ENCODE measurements around the gene ADAMTSL1. TPM values are rescaled to one million over a fixed set of nuclear protein-coding genes. Genes with fewer than 3 reads are reported as not detected.

Gene ADAMTSL1
- total RNA-seq, 1 experiment from 2014 or later, result 1.2 TPM

DNA sequence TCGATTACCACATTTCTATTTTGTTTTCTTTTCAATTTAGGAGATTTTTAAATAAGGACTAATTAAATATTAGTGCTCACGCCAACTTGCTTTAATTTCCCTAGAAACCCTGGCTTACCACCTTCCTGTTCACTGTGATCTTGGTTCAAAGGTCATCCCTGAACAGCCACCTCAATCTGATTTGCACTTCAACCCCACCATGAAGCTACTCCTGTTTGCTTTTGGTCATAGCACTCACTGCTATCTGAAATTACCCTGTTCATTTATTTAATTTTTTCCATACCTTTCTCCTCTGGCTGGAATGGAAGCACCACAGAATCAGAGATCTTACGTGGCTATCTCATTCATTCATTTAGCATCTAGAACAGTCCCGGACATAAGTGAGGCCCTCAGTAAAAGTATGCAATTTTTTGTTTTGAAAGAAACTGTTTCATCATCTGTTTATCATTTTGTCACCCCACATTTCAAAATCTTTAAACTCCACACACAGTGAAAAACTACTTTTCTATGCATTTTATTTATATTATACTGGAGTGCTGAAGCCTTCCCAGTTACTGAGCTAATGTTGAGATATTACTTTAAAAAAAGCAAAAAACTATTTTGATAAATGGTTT is 17.2 kb upstream of the ADAMTSL1 start:
- Mint-ChIP-seq H3K27me3 (ENCODE audit: low read depth) (no peaks in the 10 kb centered on the region), H3K27ac (no peak overlapping the region)
- no CpG with 5 or more reads among the region's 4 CpGs for WGBS (ENCODE audit: extremely low coverage, insufficient read length, low lambda C conversion rate)

More for the DNA sequence above, 17.2 kb upstream of the ADAMTSL1 start:
- Histone ChIP-seq H2BK12ac (ENCODE audit: insufficient read length, low read depth, low read length) (no peak overlapping the region), H3K27ac (ENCODE audit: insufficient read length, low read depth, low read length) (no peak overlapping the region), H4K20me1 (ENCODE audit: control insufficient read depth, insufficient read depth, insufficient read length) (no peaks in the 10 kb centered on the region), H4K91ac (ENCODE audit: insufficient read length, low read depth, low read length) (no peak overlapping the region), H4K8ac (replicated peaks; ENCODE audit: insufficient read length, low read depth, low read length) (no peak overlapping the region), H3K9ac (ENCODE audit: extremely low read depth, insufficient read length, low read length) (no peak overlapping the region), H2BK15ac (ENCODE audit: low read depth, low read length) (no peak overlapping the region), H4K5ac (ENCODE audit: insufficient read length, low read depth, low read length) (no peak overlapping the region), H3K4ac (ENCODE audit: low read depth, low read length) (no peak overlapping the region), H3T11ph (ENCODE audit: low read length) (no peak overlapping the region), H2AFZ (ENCODE audit: low read length) (no peak overlapping the region), H3K4me1 (ENCODE audit: insufficient read depth, low read length) (no peaks in the 10 kb centered on the region), H2BK20ac (ENCODE audit: low read depth, low read length, poor library complexity, severe bottlenecking) (no peak overlapping the region), H2BK120ac (ENCODE audit: low read depth, low read length, poor library complexity, severe bottlenecking) (no peak overlapping the region), H3K23me2 (ENCODE audit: insufficient read length, low read depth, low read length, poor library complexity, severe bottlenecking) (no peaks in the 10 kb centered on the region), H3K4me2 (ENCODE audit: insufficient read depth, insufficient read length, low read length) (no peak overlapping the region), H2AK5ac (ENCODE audit: insufficient read length, low read length) (no peak overlapping the region), H3K14ac (ENCODE audit: insufficient read depth, low read length) (no peak overlapping the region), H3K23ac (ENCODE audit: insufficient read length, low read depth, low read length) (no peak overlapping the region), H3K18ac (ENCODE audit: insufficient read length, low read depth, low read length) (no peak overlapping the region), H3K56ac (ENCODE audit: insufficient read length, low read depth, low read length) (no peak overlapping the region), H3K9me3 (ENCODE audit: control insufficient read depth, low read depth, low read length) (no peaks in the 10 kb centered on the region), H3K27me3 (ENCODE audit: insufficient read depth, low read length) (no peaks in the 10 kb centered on the region), H3K79me2 (ENCODE audit: insufficient read depth, low read length) (no peaks in the 10 kb centered on the region), H2BK5ac (ENCODE audit: insufficient read length, low read length) (no peak overlapping the region), H3K79me1 (ENCODE audit: insufficient read depth, low read depth, low read length, poor library complexity, severe bottlenecking) (no peaks in the 10 kb centered on the region)
- Mint-ChIP-seq H3K9me3 (no peaks in the 10 kb centered on the region), H3K36me3 (ENCODE audit: insufficient read depth in 1 of 3, low read depth in 3 of 3) (no peaks in the 10 kb centered on the region), H3K4me1 (no peaks in the 10 kb centered on the region), H3K4me3 (no peak overlapping the region)
- no peak for DNase-seq
- TF ChIP-seq, protein P1, sequence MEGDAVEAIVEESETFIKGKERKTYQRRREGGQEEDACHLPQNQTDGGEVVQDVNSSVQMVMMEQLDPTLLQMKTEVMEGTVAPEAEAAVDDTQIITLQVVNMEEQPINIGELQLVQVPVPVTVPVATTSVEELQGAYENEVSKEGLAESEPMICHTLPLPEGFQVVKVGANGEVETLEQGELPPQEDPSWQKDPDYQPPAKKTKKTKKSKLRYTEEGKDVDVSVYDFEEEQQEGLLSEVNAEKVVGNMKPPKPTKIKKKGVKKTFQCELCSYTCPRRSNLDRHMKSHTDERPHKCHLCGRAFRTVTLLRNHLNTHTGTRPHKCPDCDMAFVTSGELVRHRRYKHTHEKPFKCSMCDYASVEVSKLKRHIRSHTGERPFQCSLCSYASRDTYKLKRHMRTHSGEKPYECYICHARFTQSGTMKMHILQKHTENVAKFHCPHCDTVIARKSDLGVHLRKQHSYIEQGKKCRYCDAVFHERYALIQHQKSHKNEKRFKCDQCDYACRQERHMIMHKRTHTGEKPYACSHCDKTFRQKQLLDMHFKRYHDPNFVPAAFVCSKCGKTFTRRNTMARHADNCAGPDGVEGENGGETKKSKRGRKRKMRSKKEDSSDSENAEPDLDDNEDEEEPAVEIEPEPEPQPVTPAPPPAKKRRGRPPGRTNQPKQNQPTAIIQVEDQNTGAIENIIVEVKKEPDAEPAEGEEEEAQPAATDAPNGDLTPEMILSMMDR (conservative IDR thresholded peaks at IDR 0.05), result no peak

Measured in H9 (cell line).